ENCODE measurements around the gene COL4A1. TPM values are rescaled to one million over a fixed set of nuclear protein-coding genes. Genes with fewer than 3 reads are reported as not detected.

The COL4A1 gene
- total and polyA plus RNA-seq, 2 experiments from 2014 or later: 184 to 519 TPM

DNA sequence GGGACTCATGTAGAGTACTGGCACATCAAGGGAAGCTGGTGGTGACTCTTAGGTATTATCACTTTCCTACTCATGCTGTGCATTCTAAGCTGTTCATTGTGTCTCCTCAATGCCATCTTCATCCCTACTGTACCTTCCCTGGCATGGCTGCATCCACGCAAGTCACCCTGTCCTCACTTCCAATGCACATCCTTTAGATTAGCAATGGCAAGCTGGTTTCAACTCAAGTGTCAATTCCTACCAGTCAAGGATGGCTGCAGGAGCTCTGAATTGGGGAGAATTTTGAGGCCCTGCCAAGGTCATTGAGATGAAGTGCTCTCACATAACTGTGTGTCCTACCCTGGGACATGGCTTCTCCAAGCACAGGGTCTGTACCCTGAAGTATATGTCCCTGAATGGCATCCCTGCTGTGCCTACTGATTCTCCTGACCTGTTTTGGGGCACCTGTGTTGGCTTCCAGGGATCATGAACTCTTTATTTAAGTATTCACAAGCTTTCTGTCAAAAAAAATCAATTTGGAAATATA lies 24.6 kb downstream of the COL4A1 start:
- peaks cover 12% of the 10 kb centered on the region for H3K4me1 ChIP-seq (ENCODE audit: insufficient read depth)
- peaks cover 4% of the 10 kb centered on the region; the same call in 1 of the 2 replicates for H4K20me1 ChIP-seq (ENCODE audit: insufficient read depth)
- no peak overlapping the region for H3K27ac ChIP-seq
- H2AFZ ChIP-seq: no peak overlapping the region
- no peaks in the 10 kb centered on the region for H3K36me3 ChIP-seq (ENCODE audit: low read depth)
- WGBS, 2 experiments (ENCODE audit: low coverage in 1 of 2, low lambda C conversion rate in 2 of 2, missing lambda C conversion rate in 2 of 2): 95 to 96% methylated on average over 1 of the region's 1 CpG
- H3K79me2 ChIP-seq (ENCODE audit: insufficient read depth): peaks cover 22% of the 10 kb centered on the region
- no peaks in the 10 kb centered on the region for H3K9me2 ChIP-seq (ENCODE audit: insufficient read depth)
- DNase-seq: no peak
- no peaks in the 10 kb centered on the region for H3K9me3 ChIP-seq (ENCODE audit: low read depth)
- in situ Hi-C loops (cut with MboI): no loop called here
- no peak overlapping the region for H3K4me2 ChIP-seq (ENCODE audit: unreplicated experiment)
- 0 out of 2 replicates have a peak, but pooled peaks cover 17% of the 10 kb centered on the region for H3F3A ChIP-seq (ENCODE audit: insufficient read depth)
- H3K9ac ChIP-seq: no peak overlapping the region
- no peak overlapping the region for H3K4me3 ChIP-seq
- TF ChIP-seq EZH2 (IDR thresholded peaks at IDR 0.05; ENCODE audit: insufficient read depth, poor library complexity, severe bottlenecking): no peak
- no peak for TF ChIP-seq EZH2phosphoT487 (IDR thresholded peaks at IDR 0.05; ENCODE audit: insufficient read depth, low read depth)
- no peaks in the 10 kb centered on the region for H3K27me3 ChIP-seq (replicated peaks; ENCODE audit: insufficient read depth)

DNA sequence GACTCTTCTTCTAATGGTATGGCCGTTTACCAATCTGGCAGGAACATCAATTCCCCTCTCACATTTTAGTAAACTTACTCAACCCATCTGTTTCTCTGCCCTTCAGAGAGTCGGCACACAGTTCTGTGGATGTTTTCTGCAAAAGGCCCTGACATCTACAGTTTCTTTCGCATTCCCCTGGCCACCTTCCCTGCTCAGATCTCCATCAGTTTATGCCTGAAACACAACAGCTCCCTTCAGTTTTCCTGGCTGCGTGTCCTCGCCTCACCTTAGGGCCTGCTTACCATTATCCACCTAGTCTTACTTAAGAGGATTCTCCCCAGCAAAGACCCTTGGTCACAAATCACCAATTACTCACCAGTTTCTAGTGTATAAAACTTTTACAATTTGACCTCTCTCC lies 25.2 kb downstream of the COL4A1 start:
- H3F3A ChIP-seq (ENCODE audit: insufficient read depth): 0 out of 2 replicates have a peak, but pooled peaks cover 17% of the 10 kb centered on the region
- DNase-seq: no peak
- no peaks in the 10 kb centered on the region for H3K9me3 ChIP-seq (ENCODE audit: low read depth)
- H3K27me3 ChIP-seq (replicated peaks; ENCODE audit: insufficient read depth): no peaks in the 10 kb centered on the region
- no peak overlapping the region for H3K9ac ChIP-seq
- peaks cover 12% of the 10 kb centered on the region for H3K4me1 ChIP-seq (ENCODE audit: insufficient read depth)
- no peak overlapping the region for H3K4me2 ChIP-seq (ENCODE audit: unreplicated experiment)
- H3K36me3 ChIP-seq (ENCODE audit: low read depth): no peaks in the 10 kb centered on the region
- in situ Hi-C loops (cut with MboI): no loop called here
- no peak overlapping the region for H2AFZ ChIP-seq
- peaks cover 28% of the 10 kb centered on the region for H3K79me2 ChIP-seq (ENCODE audit: insufficient read depth)
- TF ChIP-seq EZH2phosphoT487 (IDR thresholded peaks at IDR 0.05; ENCODE audit: insufficient read depth, low read depth): no peak
- no peak for TF ChIP-seq EZH2 (IDR thresholded peaks at IDR 0.05; ENCODE audit: insufficient read depth, poor library complexity, severe bottlenecking)
- no peak overlapping the region for H3K27ac ChIP-seq
- WGBS, 2 experiments (ENCODE audit: low coverage in 1 of 2, low lambda C conversion rate in 2 of 2, missing lambda C conversion rate in 2 of 2): 89 to 95% methylated on average over 5 of the region's 5 CpGs
- H4K20me1 ChIP-seq (ENCODE audit: insufficient read depth): peaks cover 4% of the 10 kb centered on the region; the same call in 1 of the 2 replicates
- no peaks in the 10 kb centered on the region for H3K9me2 ChIP-seq (ENCODE audit: insufficient read depth)
- H3K4me3 ChIP-seq: no peak overlapping the region

- no peak for TF ChIP-seq EZH2 (IDR thresholded peaks at IDR 0.05; ENCODE audit: insufficient read depth, poor library complexity, severe bottlenecking)
- no peak for TF ChIP-seq EZH2phosphoT487 (IDR thresholded peaks at IDR 0.05; ENCODE audit: insufficient read depth, low read depth)
- Histone ChIP-seq H3F3A (ENCODE audit: insufficient read depth) (0 out of 2 replicates have a peak, but pooled peaks cover 17% of the 10 kb centered on the region), H3K27me3 (replicated peaks; ENCODE audit: insufficient read depth) (no peaks in the 10 kb centered on the region), H3K9me2 (ENCODE audit: insufficient read depth) (no peaks in the 10 kb centered on the region), H4K20me1 (ENCODE audit: insufficient read depth) (peaks cover 4% of the 10 kb centered on the region; the same call in 1 of the 2 replicates), H3K79me2 (ENCODE audit: insufficient read depth) (peaks cover 30% of the 10 kb centered on the region), H3K4me3 (no peak overlapping the region), H3K27ac (no peak overlapping the region), H3K9ac (no peak overlapping the region), H3K4me2 (ENCODE audit: unreplicated experiment) (no peak overlapping the region), H3K4me1 (ENCODE audit: insufficient read depth) (peaks cover 12% of the 10 kb centered on the region), H3K36me3 (ENCODE audit: low read depth) (no peaks in the 10 kb centered on the region), H3K9me3 (ENCODE audit: low read depth) (no peaks in the 10 kb centered on the region), H2AFZ (no peak overlapping the region)
- 85 to 91% methylated on average over 7 of the region's 7 CpGs for WGBS, 2 experiments (ENCODE audit: low coverage in 1 of 2, low lambda C conversion rate in 2 of 2, missing lambda C conversion rate in 2 of 2)
- in situ Hi-C loops (cut with MboI): no loop called here
- no peak for DNase-seq
Observed at GRCh38 chr13:110280985-110281688, 25.8 kb downstream of the COL4A1 start.

DNA sequence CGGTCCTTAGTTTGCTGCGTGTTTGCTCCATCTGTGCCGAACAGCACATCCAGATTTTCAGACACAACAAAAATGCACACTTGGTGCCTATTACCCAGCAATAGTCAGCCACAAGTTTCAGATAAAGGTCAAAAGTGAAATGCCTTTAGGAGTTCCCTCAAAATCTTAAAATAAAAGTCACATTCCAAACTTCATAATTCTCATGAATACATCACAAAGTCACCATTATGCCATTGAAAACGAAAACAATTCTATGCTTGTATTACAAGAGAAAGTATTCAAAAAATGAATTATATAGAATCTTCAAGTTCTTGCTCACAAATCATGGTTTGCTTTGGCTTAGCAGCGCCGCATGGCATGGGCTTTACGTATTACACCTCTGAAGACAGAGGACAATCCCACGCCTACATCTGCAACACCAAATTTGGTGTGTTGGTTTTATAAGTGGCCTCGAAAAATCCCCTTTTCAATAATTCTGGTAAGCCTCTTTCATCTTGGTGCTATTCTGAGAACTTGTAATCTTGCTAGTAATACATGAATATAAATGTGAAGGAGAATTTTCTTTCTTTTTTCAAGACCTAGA lies 26.6 kb downstream of the COL4A1 start:
- H3K9me2 ChIP-seq (ENCODE audit: insufficient read depth): no peaks in the 10 kb centered on the region
- H3K9ac ChIP-seq: no peak overlapping the region
- H3F3A ChIP-seq (ENCODE audit: insufficient read depth): 0 out of 2 replicates have a peak, but pooled peaks cover 17% of the 10 kb centered on the region
- no peaks in the 10 kb centered on the region for H3K36me3 ChIP-seq (ENCODE audit: low read depth)
- no peak overlapping the region for H2AFZ ChIP-seq
- DNase-seq: no peak
- TF ChIP-seq EZH2 (IDR thresholded peaks at IDR 0.05; ENCODE audit: insufficient read depth, poor library complexity, severe bottlenecking) (no peak), EZH2phosphoT487 (IDR thresholded peaks at IDR 0.05; ENCODE audit: insufficient read depth, low read depth) (no peak)
- H3K27me3 ChIP-seq (replicated peaks; ENCODE audit: insufficient read depth): no peaks in the 10 kb centered on the region
- 91 to 94% methylated on average over 9 of the region's 9 CpGs for WGBS, 2 experiments (ENCODE audit: low coverage in 1 of 2, low lambda C conversion rate in 2 of 2, missing lambda C conversion rate in 2 of 2)
- H3K79me2 ChIP-seq (ENCODE audit: insufficient read depth): peaks cover 30% of the 10 kb centered on the region
- H3K4me3 ChIP-seq: no peak overlapping the region
- H4K20me1 ChIP-seq (ENCODE audit: insufficient read depth): peaks cover 4% of the 10 kb centered on the region; the same call in 1 of the 2 replicates
- no peaks in the 10 kb centered on the region for H3K9me3 ChIP-seq (ENCODE audit: low read depth)
- H3K4me2 ChIP-seq (ENCODE audit: unreplicated experiment): no peak overlapping the region
- H3K27ac ChIP-seq: no peak overlapping the region
- H3K4me1 ChIP-seq (ENCODE audit: insufficient read depth): peaks cover 12% of the 10 kb centered on the region
- in situ Hi-C loops (cut with MboI): no loop called here

All from GM23248 (cell line).